HFFc6 (cell line): ENCODE measurements around the gene XAB2. TPM values are rescaled to one million over a fixed set of nuclear protein-coding genes. Genes with fewer than 3 reads are reported as not detected.

Source experiments
- DNase-seq: peaks from one replicate; pipeline ENCODE4 v3.0.0-alpha.2; 2018
- H3K27ac Mint-ChIP-seq: 2 replicates; pipeline ENCODE4 v1.8.0; 2020; ENCODE audit warnings: mild to moderate bottlenecking, mixed read lengths
- H3K27me3 Mint-ChIP-seq: 2 replicates; pipeline ENCODE4 v1.8.0; 2021; ENCODE audit warnings: mild to moderate bottlenecking, moderate library complexity, mixed read lengths; ENCODE audit not compliant: insufficient read depth
- H3K36me3 Mint-ChIP-seq: 2 replicates; pipeline ENCODE4 v1.8.0; 2021; ENCODE audit warnings: low read depth, mixed read lengths
- H3K4me1 Mint-ChIP-seq: 2 replicates; pipeline ENCODE4 v1.8.0; 2020; ENCODE audit warnings: low read depth, mixed read lengths
- H3K4me3 Mint-ChIP-seq: 2 replicates; pipeline ENCODE4 v1.8.0; 2020; ENCODE audit warnings: mild to moderate bottlenecking, moderate library complexity, mixed read lengths
- H3K9me3 Mint-ChIP-seq: 2 replicates; pipeline ENCODE4 v1.8.0; 2020; ENCODE audit warnings: mild to moderate bottlenecking, mixed read lengths
- total RNA-seq, 6 experiments: library from RNA; stranded (reverse); fragmentation: NEBNext Ultra II Directional; extraction: Animal tissue kit (Norgen Biotek cat#: 25700); gene quantifications; 2 replicates in 1 of 6; 3 replicates in 5 of 6; pipeline ENCODE4 v1.2.3, GENCODE V29; 2021
- TF ChIP-seq, protein P1 (sequence below): fragments of 200-600 bp; sonication (generic); IDR thresholded peaks from 2 replicates; pipeline ENCODE4 v1.5.0; 2021; ENCODE audit warnings: antibody characterized with exemption, mild to moderate bottlenecking

The XAB2 gene
- total RNA-seq, 6 experiments from 2014 or later: 35.1 to 39.8 (median 36.3) TPM

DNA sequence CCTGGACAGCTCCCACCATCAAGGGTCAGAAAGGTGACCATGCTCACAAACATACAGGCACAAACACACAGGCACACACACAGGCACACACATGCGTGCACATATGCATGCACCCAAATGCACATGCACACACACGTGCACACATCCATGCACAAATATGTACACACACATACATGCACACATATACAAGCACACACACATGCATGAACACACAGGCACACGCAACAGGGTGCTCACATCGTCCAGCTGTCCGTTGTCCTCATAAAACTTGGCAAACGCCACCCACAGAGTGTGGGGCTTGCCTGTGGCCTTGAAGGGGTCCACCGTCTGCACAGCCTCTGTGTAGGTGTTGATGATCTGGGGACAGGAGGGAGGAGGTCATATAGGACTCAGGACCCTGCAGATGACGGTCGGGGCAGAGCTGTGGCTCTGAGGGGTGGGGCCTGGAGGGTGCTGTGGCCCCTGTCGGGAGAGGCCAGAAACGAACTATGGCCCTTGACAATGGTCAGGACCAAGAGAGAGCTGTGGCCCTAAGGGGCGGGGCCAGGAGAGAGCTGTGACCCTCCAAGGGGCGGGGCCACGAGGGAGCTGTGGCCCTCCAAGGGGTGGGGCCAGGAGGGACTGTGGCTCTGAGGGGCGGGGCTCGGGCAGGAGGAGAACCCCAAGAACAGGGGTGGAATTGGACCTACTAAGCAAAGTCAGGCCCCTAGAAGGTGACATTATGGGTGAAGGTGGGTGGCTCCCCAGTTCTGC lies 6.2 kb downstream of the XAB2 start:
- H3K27me3 Mint-ChIP-seq: peaks cover 2% of the 10 kb centered on the region
- no peak overlapping the region for H3K4me3 Mint-ChIP-seq
- peaks cover 2% of the 10 kb centered on the region for H3K4me1 Mint-ChIP-seq
- TF ChIP-seq, protein P1, sequence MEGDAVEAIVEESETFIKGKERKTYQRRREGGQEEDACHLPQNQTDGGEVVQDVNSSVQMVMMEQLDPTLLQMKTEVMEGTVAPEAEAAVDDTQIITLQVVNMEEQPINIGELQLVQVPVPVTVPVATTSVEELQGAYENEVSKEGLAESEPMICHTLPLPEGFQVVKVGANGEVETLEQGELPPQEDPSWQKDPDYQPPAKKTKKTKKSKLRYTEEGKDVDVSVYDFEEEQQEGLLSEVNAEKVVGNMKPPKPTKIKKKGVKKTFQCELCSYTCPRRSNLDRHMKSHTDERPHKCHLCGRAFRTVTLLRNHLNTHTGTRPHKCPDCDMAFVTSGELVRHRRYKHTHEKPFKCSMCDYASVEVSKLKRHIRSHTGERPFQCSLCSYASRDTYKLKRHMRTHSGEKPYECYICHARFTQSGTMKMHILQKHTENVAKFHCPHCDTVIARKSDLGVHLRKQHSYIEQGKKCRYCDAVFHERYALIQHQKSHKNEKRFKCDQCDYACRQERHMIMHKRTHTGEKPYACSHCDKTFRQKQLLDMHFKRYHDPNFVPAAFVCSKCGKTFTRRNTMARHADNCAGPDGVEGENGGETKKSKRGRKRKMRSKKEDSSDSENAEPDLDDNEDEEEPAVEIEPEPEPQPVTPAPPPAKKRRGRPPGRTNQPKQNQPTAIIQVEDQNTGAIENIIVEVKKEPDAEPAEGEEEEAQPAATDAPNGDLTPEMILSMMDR: no peak
- peaks cover 33% of the 10 kb centered on the region for H3K36me3 Mint-ChIP-seq
- H3K9me3 Mint-ChIP-seq: no peaks in the 10 kb centered on the region
- no peak overlapping the region for H3K27ac Mint-ChIP-seq
- no peak for DNase-seq

DNA sequence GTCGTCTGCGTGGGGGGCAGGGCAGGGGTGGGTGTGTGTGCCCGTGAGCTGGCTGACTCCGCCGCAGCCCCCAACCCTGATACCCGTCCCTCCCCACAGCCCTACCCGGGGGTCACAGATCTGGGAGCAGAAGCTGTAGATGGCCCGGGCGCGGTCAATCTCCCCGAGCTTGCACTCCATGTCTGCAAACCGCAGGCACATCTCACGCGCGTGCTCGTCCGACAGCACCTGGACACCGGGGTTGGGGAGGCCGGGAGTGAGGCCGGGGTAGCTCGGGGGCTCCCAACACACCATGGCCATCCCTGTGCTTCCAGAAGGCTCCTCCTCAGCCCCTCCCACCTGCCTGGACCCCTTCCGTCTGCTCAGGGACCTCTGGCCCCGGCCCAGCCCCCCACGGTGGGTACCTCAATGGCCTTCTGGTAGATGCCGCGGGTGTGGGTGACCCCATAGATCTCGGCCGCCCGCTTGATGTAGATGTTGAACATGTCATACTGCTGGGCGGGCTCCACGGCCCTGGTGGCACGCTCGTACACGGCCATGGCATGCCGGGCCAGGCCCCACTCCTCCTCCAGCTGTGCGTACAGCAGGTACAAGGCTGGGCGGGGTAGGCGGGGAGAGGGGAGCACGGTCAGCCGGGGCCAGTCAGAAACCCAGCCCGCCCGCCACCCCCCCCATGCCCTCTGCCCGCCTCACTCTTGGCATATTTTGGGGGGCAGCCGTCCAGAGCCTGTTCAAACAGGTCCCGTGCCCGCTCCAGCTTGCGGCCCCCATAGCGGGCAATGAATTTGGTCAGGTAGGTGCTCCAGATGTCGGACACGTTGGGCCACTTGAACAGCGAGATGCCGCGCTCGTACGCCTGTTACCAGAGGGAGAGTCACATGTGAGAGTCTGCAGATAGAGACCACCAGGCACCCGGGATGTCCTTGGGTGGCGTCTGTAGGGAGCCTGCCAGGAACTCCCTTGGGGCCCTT lies 8.6 kb downstream of the XAB2 start:
- peaks cover 38% of the 10 kb centered on the region for H3K36me3 Mint-ChIP-seq
- DNase-seq: no peak
- TF ChIP-seq, protein P1: no peak
- no peak overlapping the region for H3K4me3 Mint-ChIP-seq
- no peak overlapping the region for H3K27ac Mint-ChIP-seq
- no peaks in the 10 kb centered on the region for H3K4me1 Mint-ChIP-seq
- H3K9me3 Mint-ChIP-seq: no peaks in the 10 kb centered on the region
- peaks cover 2% of the 10 kb centered on the region for H3K27me3 Mint-ChIP-seq

- peaks cover 38% of the 10 kb centered on the region for H3K36me3 Mint-ChIP-seq
- peaks cover 2% of the 10 kb centered on the region for H3K27me3 Mint-ChIP-seq
- H3K4me3 Mint-ChIP-seq: no peak overlapping the region
- TF ChIP-seq, protein P1: no peak
- no peak for DNase-seq
- H3K4me1 Mint-ChIP-seq: no peaks in the 10 kb centered on the region
- H3K9me3 Mint-ChIP-seq: no peaks in the 10 kb centered on the region
- H3K27ac Mint-ChIP-seq: no peak overlapping the region
Measured at GRCh38 chr19:7619671-7620441, 9.5 kb downstream of the XAB2 start.

GRCh38 chr19:7618771-7619510 lies 10.4 kb downstream of the XAB2 start:
- DNase-seq: no peak
- H3K36me3 Mint-ChIP-seq: peaks cover 38% of the 10 kb centered on the region
- H3K27me3 Mint-ChIP-seq: peaks cover 2% of the 10 kb centered on the region
- no peak overlapping the region for H3K4me3 Mint-ChIP-seq
- H3K4me1 Mint-ChIP-seq: no peaks in the 10 kb centered on the region
- TF ChIP-seq, protein P1: no peak
- H3K9me3 Mint-ChIP-seq: no peaks in the 10 kb centered on the region
- no peak overlapping the region; the same call in 1 of the 2 replicates for H3K27ac Mint-ChIP-seq

GRCh38 chr19:7618348-7618747 lies 11.0 kb downstream of the XAB2 start:
- Mint-ChIP-seq H3K27ac (no peak overlapping the region; the same call in 1 of the 2 replicates), H3K4me3 (no peak overlapping the region), H3K27me3 (peaks cover 2% of the 10 kb centered on the region), H3K4me1 (no peaks in the 10 kb centered on the region), H3K36me3 (peaks cover 37% of the 10 kb centered on the region), H3K9me3 (no peaks in the 10 kb centered on the region)
- DNase-seq: no peak
- TF ChIP-seq, protein P1: no peak
